ENCODE data around the gene KHK. TPM values are rescaled to one million over a fixed set of nuclear protein-coding genes. Genes with fewer than 3 reads are reported as not detected.

Gene KHK
- total and polyA plus RNA-seq, 2 of the 8 experiments (the other 6 are each of a cell fraction or from before 2014, with no cell fraction given), result 11.0 to 17.7 TPM

GRCh38 chr2:27133905-27134780, 47.6 kb downstream of the KHK start, which contains the start of gene PREB (continued):
- peak in 2 of 3 experiments; percentile 46 to 60; a peak in 2 of 4 replicates for TF ChIP-seq CTCF (IDR thresholded peaks at IDR 0.05; ENCODE audit: control extremely low read depth in 1 of 3, insufficient read depth in 1 of 3, low read depth in 1 of 3, low read length in 3 of 3)
- no peak for TF ChIP-seq BRCA1 (IDR thresholded peaks at IDR 0.05; ENCODE audit: low read depth, low read length)
- no peak for TF ChIP-seq YY1 (IDR thresholded peaks at IDR 0.05; ENCODE audit: low read depth, low read length)
- peak; percentile 85 for TF ChIP-seq CREB1 (IDR thresholded peaks at IDR 0.05)
- TF ChIP-seq TEAD4 (IDR thresholded peaks at IDR 0.05; ENCODE audit: low read depth, low read length), result no peak
- no peak for TF ChIP-seq GABPA (IDR thresholded peaks at IDR 0.05; ENCODE audit: borderline replicate concordance, insufficient read depth, low read length)
- peak; percentile 74; the same call in 1 of the 2 replicates for TF ChIP-seq RBBP5 (IDR thresholded peaks at IDR 0.05; ENCODE audit: borderline replicate concordance, low read depth, low read length)
- peak in 1 of 2 experiments; percentile 87; a peak in 1 of 4 replicates for TF ChIP-seq HDAC2 (IDR thresholded peaks at IDR 0.05; ENCODE audit: borderline replicate concordance in 1 of 2, low read depth in 2 of 2, low read length in 2 of 2)
